ENCODE results near the gene SAG. TPM values are rescaled to one million over a fixed set of nuclear protein-coding genes. Genes with fewer than 3 reads are reported as not detected.

Gene SAG
- total and polyA plus RNA-seq, 10 of the 15 experiments (the other 5 are each of a cell fraction or from before 2014, with no cell fraction given): 0.06 to 0.47 TPM; not detected in 8

DNA sequence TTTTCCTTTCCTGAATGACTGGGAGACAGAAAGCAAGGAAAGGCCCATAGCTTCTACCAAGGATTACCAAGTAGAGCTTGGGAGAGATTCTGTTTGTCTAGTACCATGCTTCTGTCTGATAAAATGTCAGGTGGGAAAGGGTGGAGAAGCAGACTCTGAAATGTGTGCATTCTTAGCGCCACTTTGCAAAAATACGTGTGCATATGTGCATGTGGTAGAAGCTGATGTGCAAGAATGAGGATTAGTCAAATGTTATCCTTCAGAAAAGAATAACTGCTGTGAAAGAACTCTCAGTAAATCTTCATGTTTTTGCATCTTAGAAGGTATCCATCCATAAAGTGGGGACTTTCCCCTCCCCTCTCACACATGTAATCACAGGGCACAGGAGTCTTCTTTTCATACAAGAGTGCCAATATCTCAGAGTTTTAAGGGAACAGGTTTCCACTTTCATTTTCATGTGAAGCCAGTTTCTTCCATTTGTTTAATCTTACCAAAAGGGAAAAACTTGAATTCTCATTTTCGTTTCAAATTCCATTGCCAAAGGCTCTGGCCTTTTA, 31.3 kb downstream of the SAG start:
- CTCF ChIA-PET: interaction anchor here (0.9 kb wide), 1 partner anchor 8 kb away, joined by 3 read pairs; no protein-coding TSS in a partner anchor
- Histone ChIP-seq H3K79me2 (ENCODE audit: control insufficient read depth, insufficient read depth, low read length) (no peaks in the 10 kb centered on the region), H3K9me3 (replicated peaks; ENCODE audit: control insufficient read depth, insufficient read depth, low read length) (no peaks in the 10 kb centered on the region), H3K4me1 (ENCODE audit: control insufficient read depth, insufficient read depth, low read length) (peaks cover 4% of the 10 kb centered on the region; the same call in 1 of the 2 replicates), H3K27ac (ENCODE audit: control insufficient read depth, insufficient read depth) (no peak overlapping the region), H4K20me1 (ENCODE audit: control insufficient read depth, insufficient read depth) (no peaks in the 10 kb centered on the region), H3K4me3 (no peak overlapping the region), H3K9ac (ENCODE audit: control insufficient read depth, insufficient read depth, low read length) (no peak overlapping the region), H2AFZ (ENCODE audit: control insufficient read depth, low read depth, low read length) (no peak overlapping the region), H3K27me3 (replicated peaks in 1 of 2; ENCODE audit: control insufficient read depth in 2 of 2, insufficient read depth in 2 of 2, low read length in 1 of 2) (no peaks in the 10 kb centered on the region; a peak in 1 of 4 replicates), H3K36me3 (ENCODE audit: control insufficient read depth in 2 of 2, insufficient read depth in 2 of 2, low read length in 1 of 2) (no peaks in the 10 kb centered on the region), H3K4me2 (ENCODE audit: control insufficient read depth, insufficient read depth) (no peak overlapping the region)
- RAD21 ChIA-PET (ENCODE audit: unreplicated experiment): no interaction called here
- TF ChIP-seq NFYB (IDR thresholded peaks at IDR 0.05; ENCODE audit: insufficient read depth, low read depth, low read length) (no peak), BCL11A (IDR thresholded peaks at IDR 0.05; ENCODE audit: low read depth, low read length) (no peak), PBX3 (IDR thresholded peaks at IDR 0.05; ENCODE audit: insufficient replicate concordance, low read depth, low read length) (peak; percentile 26), MEF2A (IDR thresholded peaks at IDR 0.05; ENCODE audit: insufficient read depth, low read depth, low read length) (no peak), ZNF24 (IDR thresholded peaks at IDR 0.05) (no peak), ZNF622 (IDR thresholded peaks at IDR 0.05) (no peak), KDM1A (IDR thresholded peaks at IDR 0.05; ENCODE audit: borderline replicate concordance) (no peak), BCL3 (IDR thresholded peaks at IDR 0.05; ENCODE audit: borderline replicate concordance, insufficient read depth, low read depth, low read length, poor library complexity, severe bottlenecking) (peak; percentile 83), SIN3A (IDR thresholded peaks at IDR 0.05; ENCODE audit: low read depth, low read length) (no peak), POLR2AphosphoS2 (IDR thresholded peaks at IDR 0.05; ENCODE audit: low read depth, low read length) (no peak), ATF2 (IDR thresholded peaks at IDR 0.05; ENCODE audit: low read length) (no peak)
- TF ChIP-seq, protein P1, sequence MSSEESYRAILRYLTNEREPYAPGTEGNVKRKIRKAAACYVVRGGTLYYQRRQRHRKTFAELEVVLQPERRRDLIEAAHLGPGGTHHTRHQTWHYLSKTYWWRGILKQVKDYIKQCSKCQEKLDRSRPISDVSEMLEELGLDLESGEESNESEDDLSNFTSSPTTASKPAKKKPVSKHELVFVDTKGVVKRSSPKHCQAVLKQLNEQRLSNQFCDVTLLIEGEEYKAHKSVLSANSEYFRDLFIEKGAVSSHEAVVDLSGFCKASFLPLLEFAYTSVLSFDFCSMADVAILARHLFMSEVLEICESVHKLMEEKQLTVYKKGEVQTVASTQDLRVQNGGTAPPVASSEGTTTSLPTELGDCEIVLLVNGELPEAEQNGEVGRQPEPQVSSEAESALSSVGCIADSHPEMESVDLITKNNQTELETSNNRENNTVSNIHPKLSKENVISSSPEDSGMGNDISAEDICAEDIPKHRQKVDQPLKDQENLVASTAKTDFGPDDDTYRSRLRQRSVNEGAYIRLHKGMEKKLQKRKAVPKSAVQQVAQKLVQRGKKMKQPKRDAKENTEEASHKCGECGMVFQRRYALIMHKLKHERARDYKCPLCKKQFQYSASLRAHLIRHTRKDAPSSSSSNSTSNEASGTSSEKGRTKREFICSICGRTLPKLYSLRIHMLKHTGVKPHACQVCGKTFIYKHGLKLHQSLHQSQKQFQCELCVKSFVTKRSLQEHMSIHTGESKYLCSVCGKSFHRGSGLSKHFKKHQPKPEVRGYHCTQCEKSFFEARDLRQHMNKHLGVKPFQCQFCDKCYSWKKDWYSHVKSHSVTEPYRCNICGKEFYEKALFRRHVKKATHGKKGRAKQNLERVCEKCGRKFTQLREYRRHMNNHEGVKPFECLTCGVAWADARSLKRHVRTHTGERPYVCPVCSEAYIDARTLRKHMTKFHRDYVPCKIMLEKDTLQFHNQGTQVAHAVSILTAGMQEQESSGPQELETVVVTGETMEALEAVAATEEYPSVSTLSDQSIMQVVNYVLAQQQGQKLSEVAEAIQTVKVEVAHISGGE (CRISPR knock-in tag; IDR thresholded peaks at IDR 0.05): no peak
- ATAC-seq (peak; percentile 31; the same call in 1 of the 3 replicates), FAIRE-seq (no peak), DNase-seq (ENCODE audit: low read depth, low spot score) (no peak)
- intact Hi-C loops (cut with micrococcal nuclease; ENCODE audit: unreplicated experiment) (no loop called here), in situ Hi-C loops (cut with MboI) (no loop called here)
- SMC1A ChIA-PET (ENCODE audit: uncharacterized antibody, unreplicated experiment): no interaction called here
- 73% methylated on average over 3 of the region's 3 CpGs for WGBS (ENCODE audit: insufficient coverage, insufficient replicate concordance, low lambda C conversion rate, missing lambda C conversion rate)
- no TSS peak for BruUV-seq (replicated peaks)
- POLR2A ChIA-PET: no interaction called here
